ENCODE data around the gene RFPL3.

- TF ChIP-seq CTCF (IDR thresholded peaks at IDR 0.05 in 2 of 3, conservative IDR thresholded peaks at IDR 0.05 in 1 of 3; ENCODE audit: control insufficient read depth in 2 of 3, extremely low read depth in 1 of 3, insufficient read depth in 1 of 3, low read depth in 3 of 3, low read length in 3 of 3) (no peak), REST (IDR thresholded peaks at IDR 0.05; ENCODE audit: low read depth, low read length) (no peak), GATAD2B (conservative IDR thresholded peaks at IDR 0.05; ENCODE audit: low read depth) (no peak), NBN (IDR thresholded peaks at IDR 0.05) (no peak)
Observed at GRCh38 chr22:32331236-32331917, 26.3 kb upstream of the RFPL3 start.

All from GM12878 (cell line).